WTC11 (cell line): Measurements from ENCODE around the gene DYNLL1.
"Not testable (repeated sequence)": the region's sequence is repeated elsewhere in the genome, so short reads cannot be mapped to it uniquely, and the experiment has no call there.

Experiments used
- ZNF232 ChIP-seq: sonication (generic); formaldehyde crosslinking; IDR thresholded peaks from 2 replicates; pipeline ENCODE4 v1.8.0; 2022; ENCODE audit warnings: mild to moderate bottlenecking, missing genetic modification reagents
- TF ChIP-seq, protein P1 (sequence below): fragments of 200-600 bp; IDR thresholded peaks from 2 replicates; pipeline ENCODE4 v1.8.0; 2022; ENCODE audit warnings: antibody characterized with exemption
- TF ChIP-seq, protein P2 (sequence below): sonication (generic); formaldehyde crosslinking; IDR thresholded peaks from 2 replicates; pipeline ENCODE4 v1.8.0; 2022; ENCODE audit warnings: mild to moderate bottlenecking, missing genetic modification reagents
- TF ChIP-seq, protein P3 (sequence below): sonication (generic); formaldehyde crosslinking; IDR thresholded peaks from 2 replicates; pipeline ENCODE4 v1.8.0; 2022; ENCODE audit warnings: mild to moderate bottlenecking, missing genetic modification reagents
- TF ChIP-seq, protein P4 (sequence below): sonication (generic); formaldehyde crosslinking; IDR thresholded peaks from 2 replicates; pipeline ENCODE4 v1.8.1; 2023; ENCODE audit warnings: mild to moderate bottlenecking, moderate library complexity, missing genetic modification reagents
- TF ChIP-seq, protein P5 (sequence below): sonication (generic); formaldehyde crosslinking; IDR thresholded peaks from 2 replicates; pipeline ENCODE4 v1.8.0; 2022; ENCODE audit warnings: missing genetic modification reagents

DNA sequence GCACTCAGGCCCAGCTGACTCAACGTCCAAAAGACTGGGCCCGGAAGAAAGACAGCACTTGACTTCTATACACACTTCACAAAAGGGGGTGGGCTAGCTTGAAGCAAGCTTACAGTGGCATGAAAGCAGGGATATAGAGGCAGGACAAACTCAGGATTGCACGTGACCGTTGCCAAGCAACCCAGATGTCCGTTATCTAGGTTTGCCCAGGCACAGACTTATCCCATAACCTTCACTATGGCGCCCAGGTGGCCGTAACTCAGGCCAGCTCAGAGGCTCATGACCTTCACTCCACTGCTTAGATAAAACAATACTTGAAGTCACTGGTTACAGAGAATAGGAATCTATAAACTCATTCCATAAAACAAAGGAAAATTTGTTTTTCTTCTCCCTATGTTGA lies 8.4 kb upstream of the DYNLL1 start:
- TF ChIP-seq, protein P1, sequence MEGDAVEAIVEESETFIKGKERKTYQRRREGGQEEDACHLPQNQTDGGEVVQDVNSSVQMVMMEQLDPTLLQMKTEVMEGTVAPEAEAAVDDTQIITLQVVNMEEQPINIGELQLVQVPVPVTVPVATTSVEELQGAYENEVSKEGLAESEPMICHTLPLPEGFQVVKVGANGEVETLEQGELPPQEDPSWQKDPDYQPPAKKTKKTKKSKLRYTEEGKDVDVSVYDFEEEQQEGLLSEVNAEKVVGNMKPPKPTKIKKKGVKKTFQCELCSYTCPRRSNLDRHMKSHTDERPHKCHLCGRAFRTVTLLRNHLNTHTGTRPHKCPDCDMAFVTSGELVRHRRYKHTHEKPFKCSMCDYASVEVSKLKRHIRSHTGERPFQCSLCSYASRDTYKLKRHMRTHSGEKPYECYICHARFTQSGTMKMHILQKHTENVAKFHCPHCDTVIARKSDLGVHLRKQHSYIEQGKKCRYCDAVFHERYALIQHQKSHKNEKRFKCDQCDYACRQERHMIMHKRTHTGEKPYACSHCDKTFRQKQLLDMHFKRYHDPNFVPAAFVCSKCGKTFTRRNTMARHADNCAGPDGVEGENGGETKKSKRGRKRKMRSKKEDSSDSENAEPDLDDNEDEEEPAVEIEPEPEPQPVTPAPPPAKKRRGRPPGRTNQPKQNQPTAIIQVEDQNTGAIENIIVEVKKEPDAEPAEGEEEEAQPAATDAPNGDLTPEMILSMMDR = not testable (repeated sequence)
- TF ChIP-seq, protein P2, sequence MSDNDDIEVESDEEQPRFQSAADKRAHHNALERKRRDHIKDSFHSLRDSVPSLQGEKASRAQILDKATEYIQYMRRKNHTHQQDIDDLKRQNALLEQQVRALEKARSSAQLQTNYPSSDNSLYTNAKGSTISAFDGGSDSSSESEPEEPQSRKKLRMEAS (CRISPR knock-in tag) = not testable (repeated sequence)
- TF ChIP-seq, protein P3, sequence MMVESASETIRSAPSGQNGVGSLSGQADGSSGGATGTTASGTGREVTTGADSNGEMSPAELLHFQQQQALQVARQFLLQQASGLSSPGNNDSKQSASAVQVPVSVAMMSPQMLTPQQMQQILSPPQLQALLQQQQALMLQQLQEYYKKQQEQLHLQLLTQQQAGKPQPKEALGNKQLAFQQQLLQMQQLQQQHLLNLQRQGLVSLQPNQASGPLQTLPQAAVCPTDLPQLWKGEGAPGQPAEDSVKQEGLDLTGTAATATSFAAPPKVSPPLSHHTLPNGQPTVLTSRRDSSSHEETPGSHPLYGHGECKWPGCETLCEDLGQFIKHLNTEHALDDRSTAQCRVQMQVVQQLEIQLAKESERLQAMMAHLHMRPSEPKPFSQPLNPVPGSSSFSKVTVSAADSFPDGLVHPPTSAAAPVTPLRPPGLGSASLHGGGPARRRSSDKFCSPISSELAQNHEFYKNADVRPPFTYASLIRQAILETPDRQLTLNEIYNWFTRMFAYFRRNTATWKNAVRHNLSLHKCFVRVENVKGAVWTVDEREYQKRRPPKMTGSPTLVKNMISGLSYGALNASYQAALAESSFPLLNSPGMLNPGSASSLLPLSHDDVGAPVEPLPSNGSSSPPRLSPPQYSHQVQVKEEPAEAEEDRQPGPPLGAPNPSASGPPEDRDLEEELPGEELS (CRISPR knock-in tag) = not testable (repeated sequence)
- TF ChIP-seq ZNF232 = not testable (repeated sequence)
- TF ChIP-seq, protein P4, sequence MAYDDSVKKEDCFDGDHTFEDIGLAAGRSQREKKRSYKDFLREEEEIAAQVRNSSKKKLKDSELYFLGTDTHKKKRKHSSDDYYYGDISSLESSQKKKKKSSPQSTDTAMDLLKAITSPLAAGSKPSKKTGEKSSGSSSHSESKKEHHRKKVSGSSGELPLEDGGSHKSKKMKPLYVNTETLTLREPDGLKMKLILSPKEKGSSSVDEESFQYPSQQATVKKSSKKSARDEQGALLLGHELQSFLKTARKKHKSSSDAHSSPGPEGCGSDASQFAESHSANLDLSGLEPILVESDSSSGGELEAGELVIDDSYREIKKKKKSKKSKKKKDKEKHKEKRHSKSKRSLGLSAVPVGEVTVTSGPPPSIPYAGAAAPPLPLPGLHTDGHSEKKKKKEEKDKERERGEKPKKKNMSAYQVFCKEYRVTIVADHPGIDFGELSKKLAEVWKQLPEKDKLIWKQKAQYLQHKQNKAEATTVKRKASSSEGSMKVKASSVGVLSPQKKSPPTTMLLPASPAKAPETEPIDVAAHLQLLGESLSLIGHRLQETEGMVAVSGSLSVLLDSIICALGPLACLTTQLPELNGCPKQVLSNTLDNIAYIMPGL (CRISPR knock-in tag) = not testable (repeated sequence)
- TF ChIP-seq, protein P5, sequence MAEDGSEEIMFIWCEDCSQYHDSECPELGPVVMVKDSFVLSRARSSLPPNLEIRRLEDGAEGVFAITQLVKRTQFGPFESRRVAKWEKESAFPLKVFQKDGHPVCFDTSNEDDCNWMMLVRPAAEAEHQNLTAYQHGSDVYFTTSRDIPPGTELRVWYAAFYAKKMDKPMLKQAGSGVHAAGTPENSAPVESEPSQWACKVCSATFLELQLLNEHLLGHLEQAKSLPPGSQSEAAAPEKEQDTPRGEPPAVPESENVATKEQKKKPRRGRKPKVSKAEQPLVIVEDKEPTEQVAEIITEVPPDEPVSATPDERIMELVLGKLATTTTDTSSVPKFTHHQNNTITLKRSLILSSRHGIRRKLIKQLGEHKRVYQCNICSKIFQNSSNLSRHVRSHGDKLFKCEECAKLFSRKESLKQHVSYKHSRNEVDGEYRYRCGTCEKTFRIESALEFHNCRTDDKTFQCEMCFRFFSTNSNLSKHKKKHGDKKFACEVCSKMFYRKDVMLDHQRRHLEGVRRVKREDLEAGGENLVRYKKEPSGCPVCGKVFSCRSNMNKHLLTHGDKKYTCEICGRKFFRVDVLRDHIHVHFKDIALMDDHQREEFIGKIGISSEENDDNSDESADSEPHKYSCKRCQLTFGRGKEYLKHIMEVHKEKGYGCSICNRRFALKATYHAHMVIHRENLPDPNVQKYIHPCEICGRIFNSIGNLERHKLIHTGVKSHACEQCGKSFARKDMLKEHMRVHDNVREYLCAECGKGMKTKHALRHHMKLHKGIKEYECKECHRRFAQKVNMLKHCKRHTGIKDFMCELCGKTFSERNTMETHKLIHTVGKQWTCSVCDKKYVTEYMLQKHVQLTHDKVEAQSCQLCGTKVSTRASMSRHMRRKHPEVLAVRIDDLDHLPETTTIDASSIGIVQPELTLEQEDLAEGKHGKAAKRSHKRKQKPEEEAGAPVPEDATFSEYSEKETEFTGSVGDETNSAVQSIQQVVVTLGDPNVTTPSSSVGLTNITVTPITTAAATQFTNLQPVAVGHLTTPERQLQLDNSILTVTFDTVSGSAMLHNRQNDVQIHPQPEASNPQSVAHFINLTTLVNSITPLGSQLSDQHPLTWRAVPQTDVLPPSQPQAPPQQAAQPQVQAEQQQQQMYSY = not testable (repeated sequence)
